Fibroblast of mammary gland (primary cell): ENCODE results near the gene INPP5A.

Source experiments
- DNase-seq: peaks from one replicate; pipeline ENCODE4 v3.0.0-alpha.2; 2010; ENCODE audit warnings: low read depth
- H3K4me3 ChIP-seq: 2 replicates; pipeline ENCODE4 v1.5.1; 2011; ENCODE audit warnings: low read depth, mild to moderate bottlenecking, low read length, moderate library complexity; ENCODE audit not compliant: control insufficient read depth
- TF ChIP-seq, protein P1 (sequence below): conservative IDR thresholded peaks from 2 replicates; pipeline ENCODE4 v1.5.1; 2011; ENCODE audit warnings: low read depth, low read length, inconsistent platforms; ENCODE audit not compliant: control insufficient read depth, insufficient read depth

Gene INPP5A

GRCh38 chr10:132587175-132587574 is 49.6 kb downstream of the INPP5A start:
- no peak overlapping the region for H3K4me3 ChIP-seq
- DNase-seq: no peak
- TF ChIP-seq, protein P1, sequence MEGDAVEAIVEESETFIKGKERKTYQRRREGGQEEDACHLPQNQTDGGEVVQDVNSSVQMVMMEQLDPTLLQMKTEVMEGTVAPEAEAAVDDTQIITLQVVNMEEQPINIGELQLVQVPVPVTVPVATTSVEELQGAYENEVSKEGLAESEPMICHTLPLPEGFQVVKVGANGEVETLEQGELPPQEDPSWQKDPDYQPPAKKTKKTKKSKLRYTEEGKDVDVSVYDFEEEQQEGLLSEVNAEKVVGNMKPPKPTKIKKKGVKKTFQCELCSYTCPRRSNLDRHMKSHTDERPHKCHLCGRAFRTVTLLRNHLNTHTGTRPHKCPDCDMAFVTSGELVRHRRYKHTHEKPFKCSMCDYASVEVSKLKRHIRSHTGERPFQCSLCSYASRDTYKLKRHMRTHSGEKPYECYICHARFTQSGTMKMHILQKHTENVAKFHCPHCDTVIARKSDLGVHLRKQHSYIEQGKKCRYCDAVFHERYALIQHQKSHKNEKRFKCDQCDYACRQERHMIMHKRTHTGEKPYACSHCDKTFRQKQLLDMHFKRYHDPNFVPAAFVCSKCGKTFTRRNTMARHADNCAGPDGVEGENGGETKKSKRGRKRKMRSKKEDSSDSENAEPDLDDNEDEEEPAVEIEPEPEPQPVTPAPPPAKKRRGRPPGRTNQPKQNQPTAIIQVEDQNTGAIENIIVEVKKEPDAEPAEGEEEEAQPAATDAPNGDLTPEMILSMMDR: no peak

- H3K4me3 ChIP-seq: no peak overlapping the region
- DNase-seq: peak; percentile 22
- TF ChIP-seq, protein P1: no peak
Observed at GRCh38 chr10:132588301-132589013, 50.9 kb downstream of the INPP5A start.

GRCh38 chr10:132589015-132589414 is 51.4 kb downstream of the INPP5A start:
- TF ChIP-seq, protein P1: no peak
- no peak overlapping the region for H3K4me3 ChIP-seq
- no peak for DNase-seq

DNA sequence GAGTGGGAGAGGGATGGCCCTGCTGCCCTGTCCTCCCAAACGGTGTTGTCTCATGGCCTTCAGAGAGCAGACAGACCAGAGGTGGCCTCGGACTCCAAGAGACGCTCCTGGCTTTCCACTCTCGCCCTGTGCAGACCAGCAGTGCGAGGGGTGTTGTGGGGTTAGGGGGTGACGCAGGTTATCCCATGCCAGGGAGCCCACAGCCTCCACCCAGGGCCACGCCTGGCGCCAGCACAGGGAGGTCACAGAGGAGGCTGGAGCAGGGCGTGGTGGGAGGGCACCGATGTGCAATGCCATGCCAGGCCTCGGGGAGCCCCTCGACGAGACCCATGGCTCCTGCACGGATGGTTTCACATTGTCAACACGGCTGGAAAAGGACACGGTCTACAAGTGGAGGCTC is 52.1 kb downstream of the INPP5A start:
- DNase-seq: no peak
- no peak overlapping the region for H3K4me3 ChIP-seq
- TF ChIP-seq, protein P1: no peak

- no peak for DNase-seq
- H3K4me3 ChIP-seq: no peak overlapping the region
- TF ChIP-seq, protein P1: no peak
Observed at GRCh38 chr10:132590094-132590751, 52.6 kb downstream of the INPP5A start.

- TF ChIP-seq, protein P1: no peak
- DNase-seq: no peak
- no peak overlapping the region for H3K4me3 ChIP-seq
Observed at GRCh38 chr10:132590752-132591121, 53.1 kb downstream of the INPP5A start.
